SU-DHL-6 (cell line): ENCODE measurements around the gene PPP2R2D.

ENCODE experiments used
- CTCF ChIP-seq: fragments of 200-600 bp; sonication (generic); IDR thresholded peaks from one replicate; pipeline ENCODE4 v1.5.1; 2017; ENCODE audit warnings: antibody characterized with exemption, mild to moderate bottlenecking, low read length, moderate library complexity; ENCODE audit not compliant: insufficient read depth, poor library complexity, severe bottlenecking
- EZH2phosphoT487 ChIP-seq: fragments of 200-600 bp; sonication (generic), shearing (Covaris generic); conservative IDR thresholded peaks from 2 replicates; pipeline ENCODE4 v1.6.1; 2018; ENCODE audit warnings: mild to moderate bottlenecking, antibody characterized with exemption, low read length, moderate library complexity, mixed read lengths

- TF ChIP-seq CTCF (no peak), EZH2phosphoT487 (no peak)
These were observed 76.7 kb downstream of the PPP2R2D start for GRCh38 chr10:131977323-131978096.
